GM19324 (cell line): ENCODE measurements around the gene RUBCNL.

ENCODE experiments used
- ATAC-seq: cut with Tn5 transposase; IDR thresholded peaks from one replicate; pipeline ENCODE4 v1.9.1; 2021; ENCODE audit warnings: mild to moderate bottlenecking, moderate library complexity; ENCODE audit not compliant: unreplicated experiment, low FRiP score

Gene RUBCNL

GRCh38 chr13:46313432-46314257 lies 73.4 kb downstream of the RUBCNL start:
- ATAC-seq, result no peak

GRCh38 chr13:46313024-46313423 lies 74.0 kb downstream of the RUBCNL start:
- ATAC-seq, result no peak

- ATAC-seq, result no peak
These were observed 75.8 kb downstream of the RUBCNL start for GRCh38 chr13:46311217-46311616.

GRCh38 chr13:46310066-46310465 lies 77.0 kb downstream of the RUBCNL start:
- ATAC-seq, result no peak

GRCh38 chr13:46307554-46307953 lies 79.5 kb downstream of the RUBCNL start:
- ATAC-seq, result no peak

GRCh38 chr13:46304546-46304945 lies 82.5 kb downstream of the RUBCNL start:
- ATAC-seq, result no peak

GRCh38 chr13:46303742-46304385 lies 83.2 kb downstream of the RUBCNL start:
- no peak for ATAC-seq

GRCh38 chr13:46297361-46297811 lies 89.7 kb downstream of the RUBCNL start:
- no peak for ATAC-seq

GRCh38 chr13:46296921-46297320 lies 90.1 kb downstream of the RUBCNL start:
- no peak for ATAC-seq

GRCh38 chr13:46296115-46296822 lies 90.8 kb downstream of the RUBCNL start:
- ATAC-seq, result no peak

- ATAC-seq, result no peak
These were observed 91.4 kb downstream of the RUBCNL start for GRCh38 chr13:46295491-46296114.

- no peak for ATAC-seq
These were observed 93.6 kb downstream of the RUBCNL start for GRCh38 chr13:46293436-46293835.
